GM19455 (cell line): ENCODE results near the gene ADCYAP1R1.

Experiments used
- ATAC-seq: cut with Tn5 transposase; IDR thresholded peaks from one replicate; pipeline ENCODE4 v1.9.1; 2021; ENCODE audit not compliant: unreplicated experiment

The ADCYAP1R1 gene

DNA sequence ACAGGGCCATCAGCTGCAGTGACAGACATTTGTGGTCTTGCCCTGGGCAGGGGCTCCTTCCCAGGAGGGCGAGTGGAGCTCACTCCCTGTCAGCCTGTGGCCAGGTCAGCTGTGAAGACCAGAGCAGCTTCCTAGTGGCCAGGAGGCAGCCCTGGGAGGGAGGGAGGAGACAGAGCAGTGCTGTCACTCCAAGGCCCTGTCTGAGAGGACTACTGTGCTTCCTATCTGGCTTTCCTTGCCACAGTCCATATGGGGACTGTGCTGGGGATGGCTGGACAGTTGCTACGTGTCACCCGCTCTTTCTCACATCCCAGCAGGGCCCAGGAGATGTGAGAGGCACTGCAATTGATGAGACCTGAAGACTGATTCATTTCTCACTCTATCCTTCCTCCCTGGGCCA, 15.2 kb upstream of the ADCYAP1R1 start:
- no peak for ATAC-seq

DNA sequence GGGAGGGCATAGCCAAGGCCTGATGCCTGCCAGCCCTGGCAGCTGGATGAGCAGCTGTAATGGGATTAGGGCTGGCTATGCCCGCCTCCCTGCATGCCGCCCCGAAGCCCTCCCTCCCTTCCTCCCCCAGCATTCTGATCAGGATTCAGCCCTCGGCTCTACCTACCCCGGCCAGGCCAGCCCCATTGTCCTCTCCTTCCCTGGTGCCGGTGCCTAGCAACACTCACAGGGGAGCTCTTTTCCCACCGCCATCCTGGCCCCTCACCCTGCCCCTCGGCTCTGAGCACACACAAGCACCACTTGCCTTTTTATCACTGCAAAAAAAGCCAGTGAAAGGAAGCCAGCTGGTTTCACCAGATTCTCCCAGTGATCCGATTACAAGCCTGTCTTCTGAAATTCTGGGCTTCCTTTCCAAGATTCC, 9.0 kb upstream of the ADCYAP1R1 start:
- ATAC-seq: no peak

DNA sequence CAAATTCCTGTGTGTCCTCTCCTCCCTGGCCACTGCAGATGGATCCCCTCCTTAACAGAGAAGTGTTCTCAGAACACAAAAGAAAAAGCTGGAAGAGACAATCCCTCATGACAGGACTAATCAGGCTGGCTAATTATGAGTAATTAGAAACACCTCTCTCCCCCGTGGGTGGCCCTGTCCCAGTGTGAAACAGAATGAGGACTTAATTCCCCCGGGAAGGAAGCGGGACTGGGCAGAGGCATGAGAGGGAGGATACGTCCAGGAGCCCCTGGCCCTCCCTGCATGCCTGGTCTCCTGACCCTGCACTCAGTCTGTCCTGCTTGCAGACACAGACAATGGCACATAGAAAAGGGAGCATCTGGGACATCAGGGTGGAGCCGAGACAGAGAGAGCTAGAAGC, 7.6 kb upstream of the ADCYAP1R1 start:
- no peak for ATAC-seq

- no peak for ATAC-seq
These were observed 5.4 kb upstream of the ADCYAP1R1 start for GRCh38 chr7:31046723-31047122.

DNA sequence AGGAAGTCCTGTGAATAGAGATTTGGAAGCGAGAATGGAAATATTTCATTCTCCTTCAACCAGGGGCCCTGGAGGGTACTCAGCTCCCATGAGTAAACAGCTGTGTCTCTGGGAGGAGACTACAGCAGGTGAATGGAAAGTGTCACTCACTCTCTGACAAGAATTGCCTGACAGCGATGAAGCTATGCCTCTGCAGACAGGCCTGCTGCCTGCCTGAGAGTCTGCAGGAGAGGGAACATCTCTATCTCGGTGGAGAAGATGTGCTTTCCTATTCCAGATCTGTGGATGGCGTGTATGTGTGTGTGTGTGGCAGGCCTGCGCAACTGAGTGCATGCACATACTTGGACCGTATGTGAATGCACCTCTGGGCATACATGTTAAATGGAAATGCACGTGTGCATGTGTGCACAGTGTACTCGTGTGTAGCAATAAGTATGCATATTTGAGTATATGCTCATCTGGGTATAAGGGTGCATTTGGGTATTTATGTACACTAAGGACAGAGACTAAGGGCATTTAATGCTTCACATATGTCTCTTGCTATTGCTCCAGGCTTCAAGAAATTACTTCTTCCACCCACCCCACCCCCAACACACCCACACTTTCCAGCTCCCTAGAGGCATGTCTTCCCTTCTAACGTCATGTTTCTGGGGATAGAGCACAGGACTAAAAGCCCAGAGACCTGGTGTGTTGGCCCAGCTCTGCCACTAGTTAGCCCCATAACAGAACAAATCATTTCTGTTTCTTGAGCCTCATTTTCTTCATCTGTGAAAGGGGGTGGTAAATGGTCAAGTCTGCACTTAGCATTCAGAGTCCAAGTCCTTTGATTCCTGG, 4.6 kb upstream of the ADCYAP1R1 start:
- ATAC-seq: no peak

GRCh38 chr7:31049005-31049765, 2.9 kb upstream of the ADCYAP1R1 start:
- ATAC-seq: no peak

DNA sequence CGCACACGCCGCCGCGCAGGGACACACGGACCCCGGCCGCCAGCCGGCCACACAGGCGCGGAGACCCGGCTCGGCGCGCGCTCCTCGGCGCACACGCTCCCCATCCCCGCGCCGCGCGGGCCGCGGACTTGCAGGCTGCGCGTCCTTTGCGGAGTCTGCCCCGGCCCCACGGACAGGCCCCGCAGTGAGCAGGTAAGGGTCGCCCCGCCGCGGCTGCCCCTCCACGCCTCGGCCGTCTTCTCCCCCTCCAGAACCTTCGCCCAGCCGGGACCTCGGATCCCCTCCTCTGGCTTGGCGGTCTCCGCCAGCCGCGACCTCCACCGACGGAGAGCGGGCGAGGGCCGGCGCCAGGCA, 356 bp downstream of the ADCYAP1R1 start:
- no peak for ATAC-seq

GRCh38 chr7:31052841-31053601, 913 bp downstream of the ADCYAP1R1 start:
- no peak for ATAC-seq

- ATAC-seq: no peak
These were observed 1.9 kb downstream of the ADCYAP1R1 start for GRCh38 chr7:31053986-31054385.

DNA sequence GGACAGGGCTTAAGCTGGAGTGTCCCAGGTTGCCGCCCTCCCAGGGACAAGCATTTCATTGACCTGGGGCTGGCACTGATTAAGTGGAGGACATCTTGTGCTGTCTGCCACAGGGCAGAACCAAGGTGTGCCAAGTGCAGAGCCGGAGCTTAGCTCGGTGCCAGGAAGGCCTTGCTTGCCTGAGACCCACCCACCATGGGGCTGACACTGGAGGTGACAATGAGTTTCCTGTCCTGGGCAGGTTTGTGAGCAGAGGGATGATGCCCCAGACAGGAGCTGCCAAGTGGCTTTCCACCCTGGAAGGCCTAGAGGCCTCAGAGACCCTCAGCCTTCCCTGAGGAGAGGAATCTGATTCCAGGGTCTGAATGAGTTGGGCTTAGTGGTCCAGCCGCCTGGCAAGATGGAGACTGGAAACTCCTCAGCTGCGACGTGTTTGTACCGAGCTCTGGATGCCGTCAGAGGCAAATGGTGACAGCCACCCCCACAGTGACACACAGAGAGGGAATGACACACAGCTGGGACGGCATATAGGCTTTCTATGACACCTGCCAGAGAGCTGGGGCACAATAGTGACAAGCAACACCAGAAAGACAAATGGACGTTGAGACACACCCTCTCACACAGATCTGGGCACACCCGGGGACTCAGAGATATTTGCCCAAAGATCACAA, 2.6 kb downstream of the ADCYAP1R1 start:
- no peak for ATAC-seq

DNA sequence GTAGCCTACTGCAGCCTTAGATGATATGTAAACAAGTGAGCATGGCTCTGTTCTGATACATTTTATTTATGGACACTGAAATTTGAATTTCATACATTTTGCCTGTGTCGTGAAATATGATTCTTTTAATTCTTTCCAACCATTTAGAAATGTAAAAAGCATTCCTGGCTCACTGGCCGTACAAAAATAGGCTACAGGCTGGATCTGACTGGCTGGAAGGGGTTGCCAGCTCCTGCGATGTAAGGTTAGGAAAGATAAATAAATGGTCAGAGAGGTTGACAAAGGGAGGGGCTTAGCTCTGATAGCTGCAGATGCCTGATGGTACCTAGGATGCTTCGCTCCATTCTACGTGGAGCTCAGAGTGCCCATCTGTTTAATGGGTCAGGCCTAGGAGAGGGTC, 3.4 kb downstream of the ADCYAP1R1 start:
- no peak for ATAC-seq

GRCh38 chr7:31056775-31057346, 4.8 kb downstream of the ADCYAP1R1 start:
- ATAC-seq: no peak

GRCh38 chr7:31058122-31058521, 6.0 kb downstream of the ADCYAP1R1 start:
- no peak for ATAC-seq

GRCh38 chr7:31058688-31059087, 6.6 kb downstream of the ADCYAP1R1 start:
- no peak for ATAC-seq

- no peak for ATAC-seq
These were observed 7.4 kb downstream of the ADCYAP1R1 start for GRCh38 chr7:31059551-31059950.

- ATAC-seq: no peak
These were observed 9.1 kb downstream of the ADCYAP1R1 start for GRCh38 chr7:31061185-31061584.

DNA sequence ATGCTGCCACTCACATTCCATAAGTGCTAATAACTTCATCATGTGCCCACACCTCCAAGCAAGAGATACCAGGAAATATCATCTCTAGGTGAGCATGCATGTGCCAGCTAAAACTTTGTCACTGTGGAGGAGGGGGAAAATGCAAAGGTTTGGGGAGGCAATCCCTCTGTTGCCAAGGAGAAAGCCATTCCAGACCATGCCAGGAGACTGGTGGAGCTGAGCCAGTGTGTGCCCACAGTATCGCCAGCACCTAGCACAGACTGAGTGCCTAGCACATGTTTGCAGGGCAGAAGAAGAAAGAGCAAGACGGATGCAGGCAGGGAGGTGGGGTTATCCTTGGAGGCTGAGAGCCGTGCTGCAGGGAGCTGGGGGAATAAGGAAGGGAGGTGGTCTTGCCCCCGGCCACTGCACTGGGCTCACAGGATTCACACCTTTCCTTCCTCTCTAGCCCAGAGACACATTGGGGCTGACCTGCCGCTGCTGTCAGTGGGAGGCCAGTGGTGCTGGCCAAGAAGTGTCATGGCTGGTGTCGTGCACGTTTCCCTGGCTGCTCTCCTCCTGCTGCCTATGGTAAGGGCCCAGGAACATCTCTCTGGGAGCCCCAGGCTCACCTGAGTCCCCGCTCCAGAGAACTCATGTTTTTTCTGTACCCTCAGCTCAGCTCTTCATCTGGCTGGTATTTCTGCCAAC, 10.8 kb downstream of the ADCYAP1R1 start:
- ATAC-seq: no peak

GRCh38 chr7:31065021-31065593, 13.0 kb downstream of the ADCYAP1R1 start:
- ATAC-seq: no peak

DNA sequence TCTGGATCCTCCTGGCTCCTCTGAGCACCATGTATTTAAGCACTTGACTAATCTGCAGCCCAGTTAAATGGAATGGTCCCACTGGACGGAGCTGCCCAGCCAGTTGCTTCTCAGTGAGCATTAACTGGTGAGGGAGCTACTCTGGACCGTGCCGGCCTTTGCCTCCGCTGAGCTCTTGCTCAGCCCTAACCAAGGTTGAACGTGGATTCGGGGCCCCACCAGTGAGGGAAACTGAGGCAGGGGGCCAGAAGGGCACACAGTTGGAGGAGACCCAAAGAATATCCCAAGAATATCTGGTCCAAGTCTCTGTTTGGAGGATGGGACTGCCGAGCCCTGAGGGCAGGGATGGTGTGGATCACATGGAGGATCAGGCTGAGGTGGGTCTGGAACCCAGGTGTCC, 13.7 kb downstream of the ADCYAP1R1 start:
- no peak for ATAC-seq
